Fibroblast of lung (primary cell): ENCODE measurements around the gene AP5M1.
"Not testable (repeated sequence)": the region's sequence is repeated elsewhere in the genome, so short reads cannot be mapped to it uniquely, and the experiment has no call there.

Source experiments
- CTCF ChIP-seq, 2 donors: IDR thresholded peaks in 1 of 2; conservative IDR thresholded peaks in 1 of 2; 1 replicate in 1 of 2; 2 replicates in 1 of 2; pipeline ENCODE4 v1.5.1; 2011 to 2012; ENCODE audit warnings: low read length in 2 of 2, control low read depth in 1 of 2, inconsistent platforms in 1 of 2, low read depth in 1 of 2, mild to moderate bottlenecking in 1 of 2
- EZH2 ChIP-seq: IDR thresholded peaks from 2 replicates; pipeline ENCODE4 v1.5.1; 2012; ENCODE audit warnings: low read length, control low read depth, mild to moderate bottlenecking; ENCODE audit errors: missing control alignments

GRCh38 chr14:57343545-57344297 lies 75.0 kb downstream of the AP5M1 start:
- TF ChIP-seq CTCF (conservative IDR thresholded peaks at IDR 0.05 in 1 of 2, IDR thresholded peaks at IDR 0.05 in 1 of 2; ENCODE audit: low read depth in 1 of 2, low read length in 2 of 2); EZH2: not testable (repeated sequence)
